Astrocyte (in vitro differentiated cells and primary cell): Measurements from ENCODE around the gene ATP8B4. TPM values are rescaled to one million over a fixed set of nuclear protein-coding genes. Genes with fewer than 3 reads are reported as not detected.

Source experiments
- DNase-seq: peaks from one replicate; pipeline ENCODE4 v3.0.0-alpha.2; 2010; ENCODE audit warnings: low read depth
- FAIRE-seq: peaks from 2 replicates; lab custom pipeline; 2011; peaks lifted over from hg19 to GRCh38; lab: Jason Lieb, UNC
- H2AFZ ChIP-seq: 2 replicates; pipeline ENCODE4 v1.6.0; 2012; ENCODE audit warnings: low read depth, low read length, inconsistent platforms
- H3K27ac ChIP-seq: 2 replicates; pipeline ENCODE4 v1.5.1; 2011; ENCODE audit warnings: low read depth, low read length, inconsistent platforms
- H3K27me3 ChIP-seq: 2 replicates; pipeline ENCODE4 v1.6.0; 2011; ENCODE audit warnings: low read length, inconsistent platforms; ENCODE audit not compliant: insufficient read depth
- H3K36me3 ChIP-seq: 2 replicates; pipeline ENCODE4 v1.5.1; 2011; ENCODE audit warnings: low read length, inconsistent platforms; ENCODE audit not compliant: insufficient read depth
- H3K4me1 ChIP-seq: 2 replicates; pipeline ENCODE4 v1.5.1; 2011; ENCODE audit warnings: low read length, inconsistent platforms; ENCODE audit not compliant: insufficient read depth
- H3K4me2 ChIP-seq: 2 replicates; pipeline ENCODE4 v1.6.0; 2012; ENCODE audit warnings: low read length, inconsistent platforms
- H3K4me3 ChIP-seq: 2 replicates; pipeline ENCODE4 v1.5.1; 2011; ENCODE audit warnings: low read depth, mild to moderate bottlenecking, low read length, inconsistent platforms; ENCODE audit not compliant: insufficient read depth
- H3K79me2 ChIP-seq: 2 replicates; pipeline ENCODE4 v1.6.0; 2012; ENCODE audit warnings: mild to moderate bottlenecking, low read length, inconsistent platforms; ENCODE audit not compliant: insufficient read depth
- H3K9ac ChIP-seq: 2 replicates; pipeline ENCODE4 v1.6.0; 2012; ENCODE audit warnings: mild to moderate bottlenecking, low read length, inconsistent platforms
- H3K9me3 ChIP-seq: 2 replicates; pipeline ENCODE4 v1.5.1; 2012; ENCODE audit warnings: low read depth, mild to moderate bottlenecking, low read length, inconsistent platforms; ENCODE audit not compliant: insufficient read depth
- H4K20me1 ChIP-seq: 2 replicates; pipeline ENCODE4 v1.6.0; 2012; ENCODE audit warnings: low read length, inconsistent platforms; ENCODE audit not compliant: insufficient read depth
- H3K27ac Mint-ChIP-seq: one replicate; pipeline ENCODE4 v1.8.0; 2021; ENCODE audit warnings: mild to moderate bottlenecking, mixed read lengths; ENCODE audit not compliant: unreplicated experiment
- H3K27me3 Mint-ChIP-seq: one replicate; pipeline ENCODE4 v1.8.0; 2021; ENCODE audit warnings: low read depth, mixed read lengths; ENCODE audit not compliant: unreplicated experiment
- H3K36me3 Mint-ChIP-seq: one replicate; pipeline ENCODE4 v1.8.0; 2021; ENCODE audit warnings: low read depth, mixed read lengths; ENCODE audit not compliant: unreplicated experiment
- H3K4me1 Mint-ChIP-seq: one replicate; pipeline ENCODE4 v1.8.0; 2021; ENCODE audit warnings: low read depth, mixed read lengths; ENCODE audit not compliant: unreplicated experiment
- H3K4me3 Mint-ChIP-seq: one replicate; pipeline ENCODE4 v1.8.0; 2021; ENCODE audit warnings: mild to moderate bottlenecking, moderate library complexity, mixed read lengths; ENCODE audit not compliant: unreplicated experiment
- H3K9me3 Mint-ChIP-seq: one replicate; pipeline ENCODE4 v1.8.0; 2021; ENCODE audit warnings: mild to moderate bottlenecking, mixed read lengths; ENCODE audit not compliant: unreplicated experiment
- CTCF ChIP-seq: IDR thresholded peaks from 2 replicates; pipeline ENCODE4 v1.5.1; 2011; ENCODE audit warnings: low read depth, mild to moderate bottlenecking, inconsistent platforms, low read length, moderate library complexity; ENCODE audit not compliant: insufficient read depth
- EZH2 ChIP-seq: IDR thresholded peaks from 2 replicates; pipeline ENCODE4 v1.6.1; 2012; ENCODE audit warnings: mild to moderate bottlenecking, low read length, inconsistent platforms; ENCODE audit not compliant: insufficient read depth
- total RNA-seq: library from RNA; stranded (reverse); gene quantifications from 2 replicates; pipeline ENCODE4 v1.2.1, GENCODE V29; 2021

ATP8B4 gene
- total RNA-seq, 1 donor from 2014 or later, result 0.23 TPM

- H3K27ac Mint-ChIP-seq, result no peak overlapping the region
- FAIRE-seq, result no peak
Measured at GRCh38 chr15:50042775-50043174, 76.3 kb downstream of the ATP8B4 start.

DNA sequence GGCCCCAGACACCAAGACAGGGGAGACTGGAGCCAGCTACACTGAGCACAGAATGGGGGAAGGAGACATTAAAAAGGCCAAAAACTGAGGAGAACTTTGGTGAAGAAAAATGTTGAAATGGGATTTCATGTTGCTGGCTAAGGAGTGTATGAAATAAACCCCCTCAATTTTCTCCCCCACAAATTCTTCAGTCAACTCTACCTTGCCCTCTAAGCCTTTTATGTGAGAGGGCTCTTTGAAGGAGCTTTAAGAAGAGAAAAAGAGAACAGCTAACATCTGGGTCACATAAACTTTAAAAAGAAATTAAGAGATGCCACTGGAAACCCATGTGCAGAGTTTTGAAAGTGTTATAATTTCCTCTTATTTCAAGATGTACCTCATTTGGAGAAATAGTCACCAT, 88.6 kb downstream of the ATP8B4 start:
- Histone ChIP-seq H3K79me2 (no peaks in the 10 kb centered on the region), H3K27ac (no peak overlapping the region), H3K27me3 (no peaks in the 10 kb centered on the region), H3K4me1 (no peaks in the 10 kb centered on the region), H3K4me2 (no peak overlapping the region), H3K9me3 (no peaks in the 10 kb centered on the region), H3K36me3 (no peaks in the 10 kb centered on the region), H3K4me3 (no peak overlapping the region), H4K20me1 (no peaks in the 10 kb centered on the region), H3K9ac (no peak overlapping the region), H2AFZ (no peak overlapping the region)
- TF ChIP-seq EZH2 (no peak), CTCF (no peak)
- Mint-ChIP-seq H3K4me1 (no peaks in the 10 kb centered on the region), H3K27ac (no peak overlapping the region), H3K27me3 (peaks cover 1% of the 10 kb centered on the region), H3K36me3 (no peaks in the 10 kb centered on the region), H3K4me3 (no peak overlapping the region), H3K9me3 (no peaks in the 10 kb centered on the region)
- FAIRE-seq (no peak), DNase-seq (no peak)

More at GRCh38 chr15:50042775-50043174, 76.3 kb downstream of the ATP8B4 start:
- Histone ChIP-seq H3K4me2 (no peak overlapping the region), H3K27me3 (no peaks in the 10 kb centered on the region), H3K79me2 (no peaks in the 10 kb centered on the region), H3K4me3 (no peak overlapping the region), H3K4me1 (no peaks in the 10 kb centered on the region), H4K20me1 (no peaks in the 10 kb centered on the region), H3K9me3 (no peaks in the 10 kb centered on the region), H3K36me3 (no peaks in the 10 kb centered on the region), H2AFZ (no peak overlapping the region), H3K9ac (no peak overlapping the region), H3K27ac (no peak overlapping the region)
- TF ChIP-seq EZH2 (no peak), CTCF (no peak)
- Mint-ChIP-seq H3K36me3 (no peaks in the 10 kb centered on the region), H3K4me3 (no peak overlapping the region), H3K27me3 (peaks cover 2% of the 10 kb centered on the region), H3K9me3 (peaks cover 8% of the 10 kb centered on the region), H3K4me1 (no peaks in the 10 kb centered on the region)
- DNase-seq, result no peak

DNA sequence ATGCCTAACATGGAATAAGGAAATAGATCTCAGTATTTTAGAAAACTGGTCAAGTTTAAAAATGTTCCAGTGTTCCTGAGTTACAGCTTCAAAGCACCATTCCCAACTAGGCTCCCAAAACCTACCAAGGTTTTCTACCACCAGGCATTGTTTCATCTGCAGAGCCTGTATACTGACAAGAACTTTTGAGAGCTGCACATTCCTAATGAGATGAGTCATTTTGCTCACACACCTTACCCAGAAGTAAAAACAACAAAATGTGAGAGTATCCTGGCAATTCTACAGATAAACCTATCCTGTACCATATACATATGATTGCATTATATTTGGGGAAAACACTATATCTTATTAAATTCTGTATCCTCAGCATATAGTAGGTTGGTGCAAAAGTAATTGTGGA, 90.7 kb downstream of the ATP8B4 start:
- Mint-ChIP-seq H3K4me1 (no peaks in the 10 kb centered on the region), H3K9me3 (no peaks in the 10 kb centered on the region), H3K36me3 (no peaks in the 10 kb centered on the region), H3K27me3 (peaks cover 4% of the 10 kb centered on the region), H3K4me3 (no peak overlapping the region), H3K27ac (no peak overlapping the region)
- Histone ChIP-seq H3K4me3 (no peak overlapping the region), H4K20me1 (no peaks in the 10 kb centered on the region), H2AFZ (no peak overlapping the region), H3K9me3 (no peaks in the 10 kb centered on the region), H3K27me3 (no peaks in the 10 kb centered on the region), H3K27ac (no peak overlapping the region), H3K4me2 (no peak overlapping the region), H3K36me3 (no peaks in the 10 kb centered on the region), H3K4me1 (no peaks in the 10 kb centered on the region), H3K79me2 (no peaks in the 10 kb centered on the region), H3K9ac (no peak overlapping the region)
- DNase-seq (no peak), FAIRE-seq (no peak)
- TF ChIP-seq CTCF, result no peak
- no peak for TF ChIP-seq EZH2
